Breast epithelium (tissue), 3 donors: ENCODE measurements around the gene CDK5RAP2.

ENCODE experiments used
- CTCF ChIP-seq, 3 donors: fragments of 450-650 bp; IDR thresholded peaks; one replicate each; pipeline ENCODE4 v1.5.1; 2016 to 2017; ENCODE audit warnings: antibody characterized with exemption in 3 of 3, mild to moderate bottlenecking in 3 of 3, moderate library complexity in 3 of 3
- POLR2AphosphoS5 ChIP-seq, 3 donors: sonication (generic); formaldehyde crosslinking; IDR thresholded peaks; one replicate each; pipeline ENCODE4 v1.6.1; 2017; ENCODE audit warnings: antibody characterized with exemption in 3 of 3

DNA sequence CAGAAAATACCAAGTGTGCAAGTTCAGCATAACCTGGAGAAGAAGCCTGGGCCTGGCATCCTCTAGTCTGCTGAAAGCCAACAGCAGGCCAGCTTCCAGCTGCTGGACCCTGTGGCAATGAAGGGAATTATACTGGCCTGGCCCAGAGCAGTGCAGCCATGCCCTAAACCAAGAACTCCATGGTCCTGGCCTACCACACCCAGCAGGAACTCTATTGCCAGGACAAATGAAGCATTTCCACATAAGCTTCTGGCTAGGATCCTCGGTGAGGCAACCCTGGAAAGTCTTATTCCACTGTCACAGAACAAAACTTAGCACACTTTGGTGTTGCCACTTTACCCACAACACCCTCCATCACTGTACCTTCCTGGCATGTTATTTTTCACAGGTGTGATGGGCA is 35.5 kb downstream of the CDK5RAP2 start:
- no peak for TF ChIP-seq POLR2AphosphoS5 (IDR thresholded peaks at IDR 0.05)
- no peak for TF ChIP-seq CTCF (IDR thresholded peaks at IDR 0.05)
